ENCODE measurements around the gene CAMK4.

The CAMK4 gene

GRCh38 chr5:111223787-111224560 lies at the start of gene CAMK4:
Gene CAMK4, plus strand, starts transcription at chr5:111224384. Its CDS starts 100 bp downstream, at chr5:111224484.
- in situ Hi-C loops (cut with MboI; ENCODE audit: low sequenced_read_pairs): no loop called here

GRCh38 chr5:111183064-111183463 lies 41.1 kb upstream of the CAMK4 start:
- in situ Hi-C loops (cut with MboI; ENCODE audit: low sequenced_read_pairs): no loop called here

- in situ Hi-C loops (cut with MboI; ENCODE audit: low sequenced_read_pairs): no loop called here
Measured at GRCh38 chr5:111187079-111187478, 37.1 kb upstream of the CAMK4 start.

DNA sequence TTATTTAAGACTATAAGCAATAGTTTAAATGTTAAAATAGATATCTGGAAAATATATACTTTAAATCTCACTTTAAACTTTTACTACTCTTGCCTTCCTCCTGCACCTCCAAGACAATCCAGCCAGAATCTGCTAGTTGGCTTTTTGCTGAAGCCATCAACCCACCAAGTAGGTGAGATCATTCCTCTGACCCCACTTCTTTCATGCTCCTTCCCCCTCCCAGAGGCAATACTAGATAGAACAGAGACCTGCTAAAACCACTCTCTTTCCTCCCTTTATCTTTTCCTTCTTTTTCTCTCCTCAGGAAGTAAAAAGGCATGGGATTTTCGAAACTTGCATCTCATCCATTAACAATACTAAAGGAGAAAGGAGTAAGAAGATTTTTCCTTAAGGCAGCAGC lies 30.1 kb upstream of the CAMK4 start:
- in situ Hi-C loops (cut with MboI; ENCODE audit: low sequenced_read_pairs): no loop called here

GRCh38 chr5:111194925-111195324 lies 29.3 kb upstream of the CAMK4 start:
- in situ Hi-C loops (cut with MboI; ENCODE audit: low sequenced_read_pairs): no loop called here

- in situ Hi-C loops (cut with MboI; ENCODE audit: low sequenced_read_pairs): no loop called here
Measured at GRCh38 chr5:111197523-111197922, 26.7 kb upstream of the CAMK4 start.

DNA sequence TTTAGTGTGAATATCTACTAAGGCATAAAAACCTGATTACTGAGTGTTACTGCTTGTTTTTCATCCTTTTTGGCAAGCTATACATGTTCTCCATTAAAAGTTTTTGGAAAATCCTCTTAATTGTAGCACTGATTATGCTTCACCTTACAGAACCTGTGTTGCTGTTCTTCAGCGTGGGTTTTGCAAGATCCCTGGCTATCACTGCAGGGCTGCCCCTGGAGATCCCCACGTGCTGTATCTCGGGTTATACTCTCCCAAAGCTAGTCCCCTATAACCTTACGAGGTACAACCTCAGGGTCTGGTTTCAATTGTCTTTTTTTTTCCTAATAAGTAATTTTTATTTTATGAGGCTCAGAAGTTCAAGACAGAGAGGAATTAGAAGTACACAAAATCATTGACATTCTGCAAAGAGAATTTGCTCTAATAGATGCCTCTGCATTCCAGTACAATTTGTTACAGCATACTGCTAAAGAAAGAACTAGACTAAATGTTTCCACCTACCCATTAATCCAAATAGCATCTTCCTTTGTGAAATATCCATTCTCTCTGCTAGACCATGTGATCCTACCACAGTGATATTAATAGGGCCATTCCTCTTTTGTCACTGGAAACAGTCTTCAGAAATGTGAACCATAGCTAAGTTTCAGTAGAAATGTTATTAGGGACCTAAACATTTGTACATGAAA lies 25.8 kb upstream of the CAMK4 start:
- in situ Hi-C loops (cut with MboI; ENCODE audit: low sequenced_read_pairs): no loop called here

GRCh38 chr5:111200828-111201227 lies 23.4 kb upstream of the CAMK4 start:
- in situ Hi-C loops (cut with MboI; ENCODE audit: low sequenced_read_pairs): no loop called here

- in situ Hi-C loops (cut with MboI; ENCODE audit: low sequenced_read_pairs): no loop called here
Measured at GRCh38 chr5:111201705-111202104, 22.5 kb upstream of the CAMK4 start.

- in situ Hi-C loops (cut with MboI; ENCODE audit: low sequenced_read_pairs): no loop called here
Measured at GRCh38 chr5:111211341-111211740, 12.8 kb upstream of the CAMK4 start.

DNA sequence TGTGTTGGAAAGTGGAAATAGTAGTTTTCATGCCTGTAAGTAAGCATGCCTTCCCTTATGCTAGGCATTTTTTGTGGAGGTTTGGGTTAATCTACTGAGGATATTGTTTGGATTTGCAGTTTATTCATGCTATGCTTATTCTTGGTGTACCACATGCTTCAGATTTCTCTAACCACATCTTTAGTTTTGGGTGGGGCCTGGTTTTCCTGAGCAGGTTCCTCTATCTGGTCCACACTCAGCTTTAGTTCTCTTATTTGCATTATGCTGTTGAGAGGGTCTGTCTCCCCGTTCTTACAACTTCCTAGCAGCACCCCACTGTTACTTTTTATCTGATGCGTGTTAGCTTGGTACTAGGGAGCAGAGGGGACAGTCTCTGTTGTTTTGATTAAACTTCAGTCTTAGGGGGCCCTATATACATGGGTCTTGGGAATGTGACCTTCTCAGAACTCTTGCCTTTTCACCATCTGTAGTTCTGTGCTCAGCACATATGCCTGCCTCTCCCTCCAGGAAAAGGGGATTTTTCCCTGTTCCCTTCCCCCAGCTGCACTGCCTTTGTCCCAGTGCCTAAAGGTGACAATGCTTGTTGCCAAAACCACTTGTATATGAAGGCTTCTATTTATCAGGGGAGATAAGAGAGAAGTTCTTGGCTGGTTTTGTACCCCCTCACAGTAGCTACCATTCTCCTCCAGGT lies 10.0 kb upstream of the CAMK4 start:
- in situ Hi-C loops (cut with MboI; ENCODE audit: low sequenced_read_pairs): no loop called here

GRCh38 chr5:111215971-111216370 lies 8.2 kb upstream of the CAMK4 start:
- in situ Hi-C loops (cut with MboI; ENCODE audit: low sequenced_read_pairs): no loop called here

DNA sequence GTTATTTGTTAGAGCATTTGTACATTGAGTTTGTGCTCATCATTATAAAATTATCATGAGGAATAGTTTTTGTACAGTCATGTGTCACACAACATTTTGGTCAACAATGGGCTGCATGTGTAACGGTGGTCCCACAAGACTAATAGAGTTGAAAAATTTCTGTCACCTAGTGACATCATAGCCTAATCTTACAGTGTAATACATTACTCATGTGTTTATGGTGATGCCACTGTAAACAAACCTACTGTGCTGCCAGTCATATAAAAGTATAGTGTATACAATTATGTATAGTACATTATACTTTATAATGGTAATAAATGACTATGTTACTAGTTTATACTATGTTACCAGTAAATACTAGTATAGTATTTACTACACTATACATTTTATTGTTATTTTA lies 3.0 kb upstream of the CAMK4 start:
- in situ Hi-C loops (cut with MboI; ENCODE audit: low sequenced_read_pairs): no loop called here

DNA sequence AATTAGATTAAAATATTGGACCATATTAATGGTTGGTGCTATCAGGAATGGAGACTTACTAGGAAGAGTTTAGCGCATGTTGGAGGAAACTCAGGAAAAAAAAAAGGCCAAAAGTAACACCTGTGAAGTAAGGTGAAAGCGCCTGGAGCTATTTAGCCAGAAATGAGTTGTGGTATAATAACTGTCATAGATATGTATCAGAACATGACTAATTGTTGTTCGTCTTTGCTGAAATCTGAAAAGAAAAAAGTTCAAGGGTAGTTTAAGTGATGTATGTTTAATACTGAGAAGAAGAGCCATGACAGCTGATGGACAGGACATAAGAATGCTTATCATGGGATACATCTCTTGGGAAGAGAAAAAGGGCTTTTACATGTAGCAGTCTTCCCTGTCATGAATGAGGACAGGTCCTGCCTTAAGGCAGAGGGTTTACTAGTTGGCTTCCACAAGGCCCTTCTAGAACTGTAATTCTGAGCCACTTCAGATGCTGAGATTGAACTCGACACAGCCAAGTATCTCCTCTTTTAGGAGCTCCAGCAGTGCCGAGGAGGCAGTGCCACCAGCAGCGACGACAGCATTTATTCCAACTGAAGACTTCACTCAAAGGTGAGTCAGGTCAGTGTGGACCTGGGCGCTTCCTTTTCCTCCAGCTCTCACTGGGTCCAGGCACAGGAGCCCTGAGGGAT lies 940 bp upstream of the CAMK4 start:
- in situ Hi-C loops (cut with MboI; ENCODE audit: low sequenced_read_pairs): no loop called here

DNA sequence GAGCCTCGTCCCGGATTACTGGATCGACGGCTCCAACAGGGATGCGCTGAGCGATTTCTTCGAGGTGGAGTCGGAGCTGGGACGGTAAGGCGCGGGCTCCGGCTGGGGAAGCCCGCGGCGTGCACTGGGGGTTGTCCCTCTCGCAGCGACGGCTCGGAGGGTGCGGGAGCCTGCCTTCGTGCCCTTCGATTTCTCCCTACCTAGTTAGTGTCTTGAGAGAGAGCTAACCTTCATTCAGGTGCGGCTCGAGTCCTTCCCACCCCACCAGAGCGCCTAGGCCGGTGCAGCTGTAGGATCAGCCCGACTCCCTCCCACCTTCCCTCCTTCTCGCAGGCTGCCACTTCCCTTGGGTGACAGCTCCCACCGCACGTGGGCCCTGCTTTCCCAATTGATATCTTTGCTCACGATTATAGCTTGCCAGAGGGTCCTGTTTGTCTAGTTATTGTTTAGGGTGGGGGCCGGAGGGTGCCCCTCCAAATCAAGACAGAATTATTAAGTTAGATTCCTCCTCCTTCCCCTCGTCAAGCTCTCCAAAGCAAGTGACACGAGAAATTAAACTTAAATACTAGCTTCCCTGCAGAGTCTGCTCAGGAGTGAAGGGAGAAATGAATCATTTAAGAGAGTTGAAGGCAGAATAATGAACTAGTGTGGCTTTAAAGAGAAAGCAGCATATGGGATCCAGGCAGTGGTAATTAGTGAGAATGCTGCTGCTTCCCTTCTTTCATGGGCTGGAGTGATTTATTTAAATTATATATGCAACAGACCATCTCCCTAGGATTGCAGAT lies 569 bp downstream of the CAMK4 start:
- in situ Hi-C loops (cut with MboI; ENCODE audit: low sequenced_read_pairs): no loop called here

GRCh38 chr5:111225926-111226325 lies 1.7 kb downstream of the CAMK4 start:
- in situ Hi-C loops (cut with MboI; ENCODE audit: low sequenced_read_pairs): no loop called here

GRCh38 chr5:111226556-111226955 lies 2.4 kb downstream of the CAMK4 start:
- in situ Hi-C loops (cut with MboI; ENCODE audit: low sequenced_read_pairs): no loop called here

GRCh38 chr5:111227226-111227782 lies 3.1 kb downstream of the CAMK4 start:
- in situ Hi-C loops (cut with MboI; ENCODE audit: low sequenced_read_pairs): no loop called here

GRCh38 chr5:111227801-111228200 lies 3.6 kb downstream of the CAMK4 start:
- in situ Hi-C loops (cut with MboI; ENCODE audit: low sequenced_read_pairs): no loop called here

DNA sequence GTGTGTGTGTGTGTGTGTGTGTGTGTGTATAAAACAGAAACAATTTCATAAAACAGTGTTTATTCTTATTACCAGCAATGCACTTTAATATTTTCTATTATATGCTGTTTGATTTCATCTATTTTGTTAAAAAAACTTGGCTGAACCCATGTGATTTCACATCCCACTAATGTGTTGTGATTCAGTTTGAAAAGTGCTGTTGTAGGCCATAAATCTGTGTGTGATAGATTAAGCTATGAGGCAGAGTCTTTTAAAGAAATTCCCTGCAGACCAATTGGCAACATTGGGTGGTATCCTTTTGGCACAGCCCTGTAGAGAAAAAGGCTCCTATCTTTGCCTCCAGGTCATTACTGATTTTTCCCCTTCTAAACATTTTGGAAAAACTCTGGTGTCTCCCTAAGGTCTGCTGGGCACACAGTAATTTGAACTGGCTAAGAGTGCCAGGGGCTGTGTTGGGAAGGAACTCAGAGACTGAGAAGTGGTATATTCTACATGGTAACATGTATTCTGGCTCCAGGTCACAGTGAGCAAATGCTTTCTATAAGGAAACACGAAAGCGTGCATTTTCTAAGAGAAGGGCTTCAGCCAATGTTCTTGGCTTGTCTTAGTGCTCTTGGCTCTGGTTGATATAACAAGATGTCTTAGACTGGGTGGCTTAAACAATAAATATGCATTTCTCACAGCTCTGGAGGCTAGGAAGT lies 4.5 kb downstream of the CAMK4 start:
- in situ Hi-C loops (cut with MboI; ENCODE audit: low sequenced_read_pairs): no loop called here
